ENCODE results near the gene CAD. TPM values are rescaled to one million over a fixed set of nuclear protein-coding genes. Genes with fewer than 3 reads are reported as not detected.

CAD gene
- total and polyA plus RNA-seq, 10 donors: 10.9 to 38.8 (median 25.0) TPM

GRCh38 chr2:27236136-27236535, 19.0 kb downstream of the CAD start:
- Histone ChIP-seq H3K9me3 (no peaks in the 10 kb centered on the region), H3K27ac (no peak overlapping the region), H3K36me3 (peaks cover 13 to 100% (median 100%) of the 10 kb centered on the region in 6 donors), H3K27me3 (replicated peaks in 1 of 7) (no peaks in the 10 kb centered on the region), H3K4me3 (no peak overlapping the region), H3K4me1 (no peaks in the 10 kb centered on the region)
- TF ChIP-seq, protein P1, sequence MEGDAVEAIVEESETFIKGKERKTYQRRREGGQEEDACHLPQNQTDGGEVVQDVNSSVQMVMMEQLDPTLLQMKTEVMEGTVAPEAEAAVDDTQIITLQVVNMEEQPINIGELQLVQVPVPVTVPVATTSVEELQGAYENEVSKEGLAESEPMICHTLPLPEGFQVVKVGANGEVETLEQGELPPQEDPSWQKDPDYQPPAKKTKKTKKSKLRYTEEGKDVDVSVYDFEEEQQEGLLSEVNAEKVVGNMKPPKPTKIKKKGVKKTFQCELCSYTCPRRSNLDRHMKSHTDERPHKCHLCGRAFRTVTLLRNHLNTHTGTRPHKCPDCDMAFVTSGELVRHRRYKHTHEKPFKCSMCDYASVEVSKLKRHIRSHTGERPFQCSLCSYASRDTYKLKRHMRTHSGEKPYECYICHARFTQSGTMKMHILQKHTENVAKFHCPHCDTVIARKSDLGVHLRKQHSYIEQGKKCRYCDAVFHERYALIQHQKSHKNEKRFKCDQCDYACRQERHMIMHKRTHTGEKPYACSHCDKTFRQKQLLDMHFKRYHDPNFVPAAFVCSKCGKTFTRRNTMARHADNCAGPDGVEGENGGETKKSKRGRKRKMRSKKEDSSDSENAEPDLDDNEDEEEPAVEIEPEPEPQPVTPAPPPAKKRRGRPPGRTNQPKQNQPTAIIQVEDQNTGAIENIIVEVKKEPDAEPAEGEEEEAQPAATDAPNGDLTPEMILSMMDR (IDR thresholded peaks at IDR 0.05 in 8 of 11, conservative IDR thresholded peaks at IDR 0.05 in 3 of 11): no peak
- TF ChIP-seq POLR2A (IDR thresholded peaks at IDR 0.05) (no peak), POLR2AphosphoS5 (IDR thresholded peaks at IDR 0.05) (no peak)
- intact Hi-C loops (cut with DNase I; ENCODE audit: low total_unique reads): no loop called here
- 94 to 96% (median 96%) methylated on average over 12 of the region's 12 CpGs for WGBS, 5 donors
- peak; percentile 32 for DNase-seq

DNA sequence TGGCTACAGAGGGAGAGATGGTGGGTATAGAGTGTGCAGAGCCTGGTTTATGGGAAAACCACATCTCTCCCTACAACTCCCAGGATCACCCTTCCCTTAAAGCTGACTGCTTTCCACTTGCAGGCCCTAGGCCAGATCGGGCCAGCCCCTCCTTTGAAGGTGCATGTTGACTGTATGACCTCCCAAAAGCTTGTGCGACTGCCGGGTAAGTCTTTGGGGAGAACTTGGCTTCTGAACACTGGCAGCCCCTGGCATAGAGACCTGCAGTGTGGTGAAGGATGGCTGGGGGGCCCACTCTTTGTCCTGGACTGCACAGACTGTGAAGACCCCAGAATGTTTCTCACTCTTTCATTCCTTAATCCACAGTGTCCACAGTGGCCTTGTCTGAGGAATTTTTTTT, 19.5 kb downstream of the CAD start:
- DNase-seq: no peak
- WGBS, 5 donors: 83 to 100% (median 94%) methylated on average over 3 of the region's 3 CpGs
- Histone ChIP-seq H3K4me1 (no peaks in the 10 kb centered on the region), H3K27ac (no peak overlapping the region), H3K36me3 (peaks cover 13 to 100% (median 100%) of the 10 kb centered on the region in 6 donors), H3K4me3 (no peak overlapping the region), H3K9me3 (no peaks in the 10 kb centered on the region), H3K27me3 (replicated peaks in 1 of 7) (no peaks in the 10 kb centered on the region)
- TF ChIP-seq, protein P1 (IDR thresholded peaks at IDR 0.05 in 8 of 11, conservative IDR thresholded peaks at IDR 0.05 in 3 of 11): no peak
- TF ChIP-seq POLR2AphosphoS5 (IDR thresholded peaks at IDR 0.05): no peak
- intact Hi-C loops (cut with DNase I; ENCODE audit: low total_unique reads): no loop called here

- intact Hi-C loops (cut with DNase I; ENCODE audit: low total_unique reads): no loop called here
- Histone ChIP-seq H3K27me3 (replicated peaks in 1 of 7) (no peaks in the 10 kb centered on the region), H3K9me3 (no peaks in the 10 kb centered on the region), H3K4me1 (no peaks in the 10 kb centered on the region), H3K36me3 (peaks cover 14 to 100% (median 100%) of the 10 kb centered on the region in 6 donors), H3K4me3 (no peak overlapping the region), H3K27ac (no peak overlapping the region)
- WGBS, 5 donors: 95 to 99% (median 96%) methylated on average over 15 of the region's 15 CpGs
- no peak for TF ChIP-seq POLR2AphosphoS5 (IDR thresholded peaks at IDR 0.05)
- TF ChIP-seq POLR2A (IDR thresholded peaks at IDR 0.05): no peak
- TF ChIP-seq, protein P1 (IDR thresholded peaks at IDR 0.05 in 8 of 11, conservative IDR thresholded peaks at IDR 0.05 in 3 of 11): no peak
- no peak for DNase-seq
Observed at GRCh38 chr2:27237341-27237945, 20.3 kb downstream of the CAD start.

DNA sequence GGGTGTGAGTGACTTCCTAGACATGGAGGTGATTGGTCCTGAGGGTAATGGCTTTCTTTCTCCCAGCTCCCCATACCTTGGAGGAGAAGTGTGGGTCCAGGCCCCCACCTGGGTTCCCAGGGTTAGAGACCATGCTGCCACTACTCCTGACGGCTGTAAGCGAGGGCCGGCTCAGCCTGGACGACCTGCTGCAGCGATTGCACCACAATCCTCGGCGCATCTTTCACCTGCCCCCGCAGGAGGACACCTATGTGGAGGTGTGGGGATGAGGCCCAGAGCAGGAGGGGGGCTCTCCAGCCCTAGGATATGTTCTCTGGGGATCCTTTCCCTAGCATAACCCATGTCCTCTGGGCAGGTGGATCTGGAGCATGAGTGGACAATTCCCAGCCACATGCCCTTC, 21.8 kb downstream of the CAD start:
- no peak for TF ChIP-seq POLR2A (IDR thresholded peaks at IDR 0.05)
- TF ChIP-seq, protein P1 (IDR thresholded peaks at IDR 0.05 in 8 of 11, conservative IDR thresholded peaks at IDR 0.05 in 3 of 11): no peak
- no peak for TF ChIP-seq POLR2AphosphoS5 (IDR thresholded peaks at IDR 0.05)
- WGBS, 5 donors: 87 to 96% (median 95%) methylated on average over 5 to 8 of the region's 8 CpGs
- Histone ChIP-seq H3K9me3 (no peaks in the 10 kb centered on the region), H3K27me3 (replicated peaks in 1 of 7) (no peaks in the 10 kb centered on the region), H3K4me3 (no peak overlapping the region), H3K27ac (no peak overlapping the region), H3K4me1 (no peaks in the 10 kb centered on the region), H3K36me3 (peaks cover 13 to 100% (median 100%) of the 10 kb centered on the region in 6 donors)
- no peak for DNase-seq
- intact Hi-C loops (cut with DNase I; ENCODE audit: low total_unique reads): no loop called here

Measured in spleen (tissue), 11 donors.